Neural progenitor cell (in vitro differentiated cells): ENCODE data around the gene IQCN. TPM values are rescaled to one million over a fixed set of nuclear protein-coding genes. Genes with fewer than 3 reads are reported as not detected.

Experiments
- DNase-seq: peaks from one replicate; pipeline ENCODE4 v3.0.0-alpha.2; 2016; ENCODE audit warnings: low spot score
- H2AFZ ChIP-seq: fragments of 200-600 bp; sonication (generic); replicated peaks from 2 replicates; pipeline ENCODE4 v1.6.1; 2016; ENCODE audit warnings: antibody characterized with exemption
- H3F3A ChIP-seq: fragments of 200-600 bp; sonication (generic); 2 replicates; pipeline ENCODE4 v1.6.1; 2016; ENCODE audit warnings: antibody characterized with exemption, low read depth
- H3K27ac ChIP-seq: fragments of 200-600 bp; sonication (generic); 2 replicates; pipeline ENCODE4 v1.5.1; 2016; ENCODE audit warnings: mild to moderate bottlenecking
- H3K27me3 ChIP-seq: fragments of 200-600 bp; sonication (generic); 2 replicates; pipeline ENCODE4 v1.6.1; 2016; ENCODE audit warnings: mild to moderate bottlenecking, moderate library complexity
- H3K36me3 ChIP-seq: fragments of 200-600 bp; sonication (generic); 2 replicates; pipeline ENCODE4 v1.5.1; 2016
- H3K4me1 ChIP-seq: fragments of 200-600 bp; sonication (generic); 2 replicates; pipeline ENCODE4 v1.6.1; 2016; ENCODE audit warnings: mixed run types
- H3K4me2 ChIP-seq: fragments of 200-600 bp; sonication (generic); 2 replicates; pipeline ENCODE4 v1.6.1; 2016
- H3K4me3 ChIP-seq: fragments of 200-600 bp; sonication (generic); 2 replicates; pipeline ENCODE4 v1.5.1; 2016
- H3K79me2 ChIP-seq: fragments of 200-600 bp; sonication (generic); 2 replicates; pipeline ENCODE4 v1.6.1; 2016; ENCODE audit warnings: low read depth
- H3K9ac ChIP-seq: fragments of 200-600 bp; sonication (generic); 2 replicates; pipeline ENCODE4 v1.6.1; 2016
- H3K9me3 ChIP-seq: fragments of 200-600 bp; sonication (generic); 2 replicates; pipeline ENCODE4 v1.5.1; 2016; ENCODE audit warnings: low read depth
- H4K20me1 ChIP-seq: fragments of 200-600 bp; sonication (generic); 2 replicates; pipeline ENCODE4 v1.6.1; 2016; ENCODE audit warnings: low read depth
- H3K27ac Mint-ChIP-seq: 3 replicates; pipeline ENCODE4 v1.8.0; 2021; ENCODE audit warnings: mixed read lengths
- H3K27me3 Mint-ChIP-seq: 2 replicates; pipeline ENCODE4 v1.8.0; 2022; ENCODE audit warnings: low read depth, mild to moderate bottlenecking, inconsistent platforms, moderate library complexity, mixed read lengths; ENCODE audit not compliant: insufficient read depth
- H3K36me3 Mint-ChIP-seq: 3 replicates; pipeline ENCODE4 v1.8.0; 2021; ENCODE audit warnings: mixed read lengths
- H3K4me1 Mint-ChIP-seq: 3 replicates; pipeline ENCODE4 v1.8.0; 2021; ENCODE audit warnings: mixed read lengths
- H3K4me3 Mint-ChIP-seq: 3 replicates; pipeline ENCODE4 v1.8.0; 2021; ENCODE audit warnings: mild to moderate bottlenecking, moderate library complexity, mixed read lengths
- H3K9me3 Mint-ChIP-seq: 3 replicates; pipeline ENCODE4 v1.8.0; 2020; ENCODE audit warnings: mixed read lengths
- EZH2 ChIP-seq: fragments of 200-600 bp; sonication (generic); IDR thresholded peaks from 2 replicates; pipeline ENCODE4 v1.6.1; 2017; ENCODE audit warnings: antibody characterized with exemption, mild to moderate bottlenecking, moderate library complexity
- EZH2phosphoT487 ChIP-seq: fragments of 200-600 bp; sonication (generic); IDR thresholded peaks from 2 replicates; pipeline ENCODE4 v1.6.1; 2017; ENCODE audit warnings: antibody characterized with exemption
- total RNA-seq: library from RNA; depleted of rRNA; stranded (reverse); fragments of >200 nt; gene quantifications from 2 replicates; pipeline ENCODE4 v1.2.3, GENCODE V29; 2015; ENCODE audit warnings: low replicate concordance
- TF ChIP-seq, protein P1 (sequence below): fragments of 200-600 bp; sonication (generic); IDR thresholded peaks from 2 replicates; pipeline ENCODE4 v1.5.1; 2017; ENCODE audit warnings: antibody characterized with exemption, mild to moderate bottlenecking

Gene IQCN
- total RNA-seq, 1 donor from 2014 or later: 0.11 TPM

DNA sequence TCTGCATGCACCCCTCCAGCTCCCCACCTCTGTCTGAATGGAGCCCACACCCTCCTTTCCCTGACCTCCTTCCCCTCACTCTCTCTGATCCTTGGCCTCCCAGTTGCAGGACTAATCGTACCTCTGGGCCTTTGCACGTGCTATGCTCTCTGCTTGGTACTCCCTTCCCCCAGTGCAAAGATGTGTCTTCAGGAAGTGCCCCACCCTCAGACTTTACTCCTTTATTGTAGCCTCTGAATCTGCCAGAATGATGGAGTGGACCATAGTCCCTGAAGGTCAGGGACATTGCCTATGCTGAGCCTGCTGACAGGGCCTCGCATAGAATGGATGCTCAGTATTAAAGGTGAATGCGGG lies 8.5 kb upstream of the IQCN start:
- H3K27me3 Mint-ChIP-seq: peaks cover 24% of the 10 kb centered on the region
- H2AFZ ChIP-seq: no peak overlapping the region

DNA sequence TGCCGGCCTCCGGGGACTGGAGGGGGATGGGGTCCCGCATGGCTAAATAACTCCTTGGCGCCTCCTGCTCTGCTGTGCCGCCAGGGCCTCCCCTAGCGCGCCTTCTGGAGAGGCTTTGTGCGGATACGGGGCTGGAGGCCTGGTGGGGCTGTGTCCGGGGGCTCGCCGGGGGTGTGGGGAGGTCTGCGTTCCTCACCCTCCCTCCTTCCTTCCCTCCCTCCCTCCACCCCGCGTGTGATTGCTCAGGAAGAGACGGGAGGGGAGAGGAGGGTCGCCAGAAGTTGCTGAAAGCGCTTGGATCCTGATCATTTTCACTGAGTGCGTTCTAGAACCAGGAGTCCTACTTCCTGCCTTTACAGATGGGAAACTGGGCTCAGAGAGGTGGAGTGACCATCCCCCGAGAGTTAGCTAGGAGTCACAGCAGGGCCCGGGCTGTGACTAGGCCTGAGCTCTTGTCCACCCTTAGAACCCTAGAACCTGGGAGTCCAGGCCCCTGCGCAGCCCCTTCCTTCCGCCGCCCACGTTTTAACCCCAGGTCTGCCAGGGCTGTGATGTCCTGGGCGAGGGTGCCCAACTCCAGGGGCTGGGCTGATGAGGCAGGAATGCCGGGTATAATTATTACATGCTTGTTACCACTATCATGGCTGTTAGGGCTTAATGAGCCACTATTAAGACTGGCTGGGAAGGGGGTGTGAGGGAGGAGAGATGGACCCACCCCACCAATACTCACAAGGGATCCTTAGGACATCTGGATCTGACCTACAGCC lies 8.0 kb upstream of the IQCN start:
- H3F3A ChIP-seq: peaks cover 57% of the 10 kb centered on the region
- peak overlapping the region; percentile 64 for H3K4me3 ChIP-seq
- H3K9me3 ChIP-seq: no peaks in the 10 kb centered on the region
- peak; percentile 21 for DNase-seq
- peak overlapping the region; percentile 72 for H3K9ac ChIP-seq
- H3K27me3 ChIP-seq: no peaks in the 10 kb centered on the region
- H3K79me2 ChIP-seq: peaks cover 40% of the 10 kb centered on the region
- H3K27me3 Mint-ChIP-seq: peaks cover 24% of the 10 kb centered on the region
- TF ChIP-seq, protein P1, sequence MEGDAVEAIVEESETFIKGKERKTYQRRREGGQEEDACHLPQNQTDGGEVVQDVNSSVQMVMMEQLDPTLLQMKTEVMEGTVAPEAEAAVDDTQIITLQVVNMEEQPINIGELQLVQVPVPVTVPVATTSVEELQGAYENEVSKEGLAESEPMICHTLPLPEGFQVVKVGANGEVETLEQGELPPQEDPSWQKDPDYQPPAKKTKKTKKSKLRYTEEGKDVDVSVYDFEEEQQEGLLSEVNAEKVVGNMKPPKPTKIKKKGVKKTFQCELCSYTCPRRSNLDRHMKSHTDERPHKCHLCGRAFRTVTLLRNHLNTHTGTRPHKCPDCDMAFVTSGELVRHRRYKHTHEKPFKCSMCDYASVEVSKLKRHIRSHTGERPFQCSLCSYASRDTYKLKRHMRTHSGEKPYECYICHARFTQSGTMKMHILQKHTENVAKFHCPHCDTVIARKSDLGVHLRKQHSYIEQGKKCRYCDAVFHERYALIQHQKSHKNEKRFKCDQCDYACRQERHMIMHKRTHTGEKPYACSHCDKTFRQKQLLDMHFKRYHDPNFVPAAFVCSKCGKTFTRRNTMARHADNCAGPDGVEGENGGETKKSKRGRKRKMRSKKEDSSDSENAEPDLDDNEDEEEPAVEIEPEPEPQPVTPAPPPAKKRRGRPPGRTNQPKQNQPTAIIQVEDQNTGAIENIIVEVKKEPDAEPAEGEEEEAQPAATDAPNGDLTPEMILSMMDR: no peak
- TF ChIP-seq EZH2: no peak
- TF ChIP-seq EZH2phosphoT487: no peak
- H3K36me3 Mint-ChIP-seq: peaks cover 11% of the 10 kb centered on the region
- H2AFZ ChIP-seq: no peak overlapping the region
- peak overlapping the region; percentile 88 for H3K4me3 Mint-ChIP-seq
- peak overlapping the region; percentile 99 for H3K27ac ChIP-seq
- no peaks in the 10 kb centered on the region for H3K36me3 ChIP-seq
- peaks cover 41% of the 10 kb centered on the region for H3K4me1 Mint-ChIP-seq
- peaks cover 33% of the 10 kb centered on the region for H4K20me1 ChIP-seq
- peak overlapping the region; percentile 83 for H3K4me2 ChIP-seq
- H3K9me3 Mint-ChIP-seq: peaks cover 4% of the 10 kb centered on the region
- H3K4me1 ChIP-seq: no peaks in the 10 kb centered on the region
- peak overlapping the region; percentile 98 for H3K27ac Mint-ChIP-seq

More for the DNA sequence above, 8.5 kb upstream of the IQCN start:
- Mint-ChIP-seq H3K36me3 (peaks cover 11% of the 10 kb centered on the region), H3K4me3 (peak overlapping the region; percentile 88), H3K4me1 (peaks cover 47% of the 10 kb centered on the region), H3K9me3 (peaks cover 4% of the 10 kb centered on the region), H3K27ac (peak overlapping the region; percentile 98)
- no peaks in the 10 kb centered on the region for H3K36me3 ChIP-seq
- peak overlapping the region; percentile 83 for H3K4me2 ChIP-seq
- no peaks in the 10 kb centered on the region for H3K9me3 ChIP-seq
- H3K27ac ChIP-seq: peak overlapping the region; percentile 99
- H3F3A ChIP-seq: peaks cover 63% of the 10 kb centered on the region
- peaks cover 30% of the 10 kb centered on the region for H4K20me1 ChIP-seq
- H3K79me2 ChIP-seq: peaks cover 35% of the 10 kb centered on the region
- H3K4me3 ChIP-seq: peak overlapping the region; percentile 64
- H3K9ac ChIP-seq: no peak overlapping the region
- H3K27me3 ChIP-seq: no peaks in the 10 kb centered on the region
- TF ChIP-seq EZH2phosphoT487 (no peak), EZH2 (no peak)
- TF ChIP-seq, protein P1: no peak
- peaks cover 4% of the 10 kb centered on the region for H3K4me1 ChIP-seq
- DNase-seq: no peak

DNA sequence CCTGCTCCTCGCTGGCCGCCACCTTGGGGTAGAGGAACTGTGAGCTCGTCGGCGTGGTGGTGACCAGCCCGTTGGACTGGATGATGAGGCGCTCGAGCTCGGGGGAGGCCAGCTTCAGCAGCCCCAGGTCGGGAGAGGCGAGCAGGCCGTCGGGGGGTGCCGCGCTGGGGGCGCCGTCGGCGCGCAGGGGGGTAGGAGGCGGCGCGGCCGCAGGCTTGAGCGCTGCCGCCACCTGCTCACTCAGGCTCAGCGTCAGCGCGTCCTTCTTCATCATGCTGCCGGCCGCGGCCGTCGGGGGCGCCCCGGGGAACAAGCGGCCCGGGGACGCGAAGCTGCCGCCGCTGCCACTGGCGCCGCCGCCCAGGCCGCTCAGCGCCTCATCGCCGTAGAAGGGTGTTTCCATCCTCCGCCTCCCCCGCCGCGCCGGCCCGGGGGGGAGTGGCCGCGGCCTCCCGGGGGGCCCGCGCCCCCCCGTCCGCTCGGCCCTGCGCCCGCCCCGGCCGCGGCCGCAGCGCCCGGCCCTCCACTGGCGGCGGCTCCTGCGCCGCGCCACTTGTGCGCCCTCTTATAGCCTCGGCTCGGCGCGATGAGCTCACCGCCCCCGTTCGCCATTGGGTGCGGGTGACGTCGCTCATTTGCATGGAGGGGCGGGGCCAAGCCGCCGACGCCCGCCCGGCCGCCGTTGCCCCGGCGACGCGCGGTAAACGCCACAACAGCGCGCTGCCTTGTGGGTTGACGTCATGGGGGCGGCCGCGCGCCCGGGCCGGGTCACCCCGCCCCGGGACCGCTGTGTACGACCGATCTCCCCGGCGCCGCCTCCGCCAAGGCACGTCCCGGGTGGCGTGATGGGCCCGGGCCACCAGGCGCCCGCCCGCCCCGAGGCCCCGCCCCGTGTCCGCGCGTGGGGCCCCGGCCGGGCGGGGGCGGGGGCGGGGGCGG lies 7.1 kb upstream of the IQCN start, which contains the start of gene JUND:
Gene JUND (minus strand): TSS at position 541 of the 939 bp plus-strand sequence. CDS start 138 bp downstream, at position 403.
- Histone ChIP-seq H3K4me3 (peak within 1 kb of the TSS; percentile 99), H3K79me2 (peaks cover 49% of the 10 kb centered on the region), H4K20me1 (peaks cover 39% of the 10 kb centered on the region), H3F3A (peaks cover 49% of the 10 kb centered on the region), H3K27me3 (no peaks in the 10 kb centered on the region), H3K36me3 (no peaks in the 10 kb centered on the region), H3K27ac (peak within 1 kb of the TSS; percentile 99), H3K9me3 (no peaks in the 10 kb centered on the region), H2AFZ (no peak within 1 kb of the TSS), H3K9ac (peak within 1 kb of the TSS; percentile 96), H3K4me2 (peak within 1 kb of the TSS; percentile 90), H3K4me1 (no peaks in the 10 kb centered on the region)
- Mint-ChIP-seq H3K27me3 (peaks cover 27% of the 10 kb centered on the region), H3K4me3 (peak within 1 kb of the TSS; percentile 94), H3K36me3 (peaks cover 11% of the 10 kb centered on the region), H3K4me1 (peaks cover 33% of the 10 kb centered on the region), H3K27ac (peak within 1 kb of the TSS; percentile 98), H3K9me3 (peaks cover 4% of the 10 kb centered on the region)
- TF ChIP-seq EZH2phosphoT487 (no peak), EZH2 (no peak)
- TF ChIP-seq, protein P1: peak; percentile 35
- DNase-seq: peak; percentile 99
